ENCODE data around the gene PDZD8.

Gene PDZD8

DNA sequence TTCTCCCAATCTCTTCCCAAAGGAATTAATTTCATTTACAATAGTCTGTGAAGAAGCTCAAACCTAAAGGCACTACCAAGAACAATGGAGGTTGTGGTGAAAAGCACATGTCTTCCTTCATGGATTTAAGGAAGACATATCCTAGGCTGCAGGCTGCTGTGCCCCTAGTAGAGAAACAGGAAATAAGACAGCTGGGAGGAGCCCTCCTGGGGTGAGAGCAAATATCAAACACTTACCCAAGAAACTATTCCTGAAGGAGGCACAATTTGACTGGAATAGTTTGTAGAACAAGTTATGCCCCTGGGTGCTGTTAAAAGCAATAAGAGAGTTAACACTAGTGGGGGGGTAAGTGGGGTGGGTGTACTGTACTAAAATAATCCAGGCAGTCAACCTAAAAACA is 30.1 kb downstream of the PDZD8 start:
- Mint-ChIP-seq H3K27ac (no peak overlapping the region), H3K4me3 (no peak overlapping the region), H3K9me3 (no peaks in the 10 kb centered on the region)

GRCh38 chr10:117342641-117343040 is 32.6 kb downstream of the PDZD8 start:
- Mint-ChIP-seq H3K9me3 (no peaks in the 10 kb centered on the region), H3K27ac (peak overlapping the region; percentile 7), H3K4me3 (no peak overlapping the region), H3K4me1 (peaks cover 20% of the 10 kb centered on the region), H3K27me3 (no peaks in the 10 kb centered on the region), H3K36me3 (peaks cover 18% of the 10 kb centered on the region)
- no peak for DNase-seq (ENCODE audit: low spot score in 2 of 2)
- ATAC-seq (ENCODE audit: low read depth) = no peak

More for the DNA sequence above, 30.1 kb downstream of the PDZD8 start:
- Mint-ChIP-seq H3K27me3 (no peaks in the 10 kb centered on the region), H3K36me3 (peaks cover 8% of the 10 kb centered on the region), H3K4me1 (peaks cover 21% of the 10 kb centered on the region)
- ATAC-seq (ENCODE audit: low read depth) = no peak
- no peak for DNase-seq (ENCODE audit: low spot score in 2 of 2)

GRCh38 chr10:117341061-117341460 is 34.2 kb downstream of the PDZD8 start:
- Mint-ChIP-seq H3K27ac (no peak overlapping the region), H3K4me3 (no peak overlapping the region), H3K36me3 (peaks cover 24% of the 10 kb centered on the region), H3K27me3 (no peaks in the 10 kb centered on the region), H3K9me3 (no peaks in the 10 kb centered on the region), H3K4me1 (peaks cover 18% of the 10 kb centered on the region)
- DNase-seq (ENCODE audit: low spot score in 2 of 2) (no peak), ATAC-seq (ENCODE audit: low read depth) (no peak)

- H3K27me3 Mint-ChIP-seq = no peaks in the 10 kb centered on the region
Observed at GRCh38 chr10:117339979-117340378, 35.3 kb downstream of the PDZD8 start.

DNA sequence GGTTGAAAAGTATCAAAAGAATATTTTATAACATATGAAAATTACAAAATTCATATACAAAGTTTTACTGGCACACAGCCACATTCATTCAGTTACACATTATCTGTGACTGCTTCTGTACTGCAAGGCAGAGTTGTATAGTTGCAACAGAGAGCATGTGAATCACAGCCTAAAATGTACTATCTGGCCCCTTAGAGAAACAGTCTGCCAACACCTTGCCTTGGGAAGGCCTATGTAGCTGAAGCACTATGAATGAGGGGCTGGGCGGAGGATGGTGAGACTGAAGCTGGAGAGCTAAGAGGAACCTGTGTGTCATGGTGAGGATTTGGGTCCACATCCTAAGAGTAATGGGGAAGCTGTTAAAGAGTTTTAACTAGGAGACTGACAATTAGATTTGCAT is 35.7 kb downstream of the PDZD8 start:
- H3K9me3 Mint-ChIP-seq = peaks cover 8% of the 10 kb centered on the region
- no peak for ATAC-seq (ENCODE audit: low read depth)
- no peak for DNase-seq (ENCODE audit: low spot score in 2 of 2)

More at GRCh38 chr10:117339979-117340378, 35.3 kb downstream of the PDZD8 start:
- DNase-seq (ENCODE audit: low spot score in 2 of 2) = no peak
- no peak overlapping the region for H3K27ac Mint-ChIP-seq
- no peak for ATAC-seq (ENCODE audit: low read depth)
- peaks cover 33% of the 10 kb centered on the region for H3K36me3 Mint-ChIP-seq
- H3K4me1 Mint-ChIP-seq = peaks cover 15% of the 10 kb centered on the region
- peaks cover 4% of the 10 kb centered on the region for H3K9me3 Mint-ChIP-seq
- no peak overlapping the region for H3K4me3 Mint-ChIP-seq

DNA sequence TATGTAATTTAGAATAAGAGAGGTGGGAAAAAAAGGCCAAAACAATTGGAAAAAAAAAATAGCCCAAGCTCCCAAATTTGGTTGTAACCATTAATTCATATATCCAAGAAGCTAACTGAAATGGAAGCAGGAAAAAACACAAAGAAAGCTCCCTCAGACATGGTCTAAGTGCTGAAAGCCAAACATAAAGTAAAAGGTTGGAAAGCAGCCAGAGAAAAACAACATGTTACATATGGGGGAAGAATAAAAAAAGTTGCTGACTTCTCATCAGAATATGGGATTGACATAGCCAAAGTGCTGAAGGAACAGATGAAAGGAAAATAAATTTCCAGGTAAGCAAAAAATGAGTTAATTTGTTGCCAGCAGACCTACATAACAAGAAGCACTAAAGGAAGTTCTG is 40.3 kb downstream of the PDZD8 start:
- H3K4me3 Mint-ChIP-seq = no peak overlapping the region
- H3K4me1 Mint-ChIP-seq = peaks cover 9% of the 10 kb centered on the region
- H3K27ac Mint-ChIP-seq = no peak overlapping the region
- no peaks in the 10 kb centered on the region for H3K27me3 Mint-ChIP-seq
- H3K9me3 Mint-ChIP-seq = peaks cover 11% of the 10 kb centered on the region
- H3K36me3 Mint-ChIP-seq = peaks cover 39% of the 10 kb centered on the region
- ATAC-seq (ENCODE audit: low read depth) (no peak), DNase-seq (ENCODE audit: low spot score in 2 of 2) (no peak)

More for the DNA sequence above, 35.7 kb downstream of the PDZD8 start:
- Mint-ChIP-seq H3K4me1 (peaks cover 14% of the 10 kb centered on the region), H3K27ac (no peak overlapping the region), H3K4me3 (no peak overlapping the region), H3K36me3 (peaks cover 36% of the 10 kb centered on the region), H3K27me3 (no peaks in the 10 kb centered on the region)

DNA sequence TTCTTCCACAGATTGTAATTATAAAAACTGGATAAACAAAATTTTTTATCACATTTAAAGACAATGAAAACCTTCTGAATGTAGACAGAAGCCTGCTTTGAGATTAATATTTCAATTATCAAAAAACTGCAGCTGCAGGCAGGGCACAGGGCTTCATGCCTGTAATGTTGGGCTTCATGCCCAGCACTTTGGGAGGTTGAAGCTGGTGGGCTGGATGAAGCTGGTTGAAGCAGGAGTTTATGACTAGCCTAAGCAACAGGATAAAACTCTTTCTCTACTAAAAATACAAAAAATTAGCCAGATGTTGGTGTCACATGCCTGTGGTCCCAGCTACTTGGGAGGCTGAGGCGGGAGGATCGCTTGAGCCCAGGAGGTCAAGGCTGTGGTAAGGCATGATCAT is 41.2 kb downstream of the PDZD8 start:
- DNase-seq (ENCODE audit: low spot score in 2 of 2) = no peak
- no peaks in the 10 kb centered on the region for H3K27me3 Mint-ChIP-seq
- H3K9me3 Mint-ChIP-seq = peaks cover 13% of the 10 kb centered on the region
- H3K4me1 Mint-ChIP-seq = peaks cover 7% of the 10 kb centered on the region
- H3K27ac Mint-ChIP-seq = no peak overlapping the region
- peaks cover 36% of the 10 kb centered on the region for H3K36me3 Mint-ChIP-seq
- no peak overlapping the region for H3K4me3 Mint-ChIP-seq
- no peak for ATAC-seq (ENCODE audit: low read depth)

DNA sequence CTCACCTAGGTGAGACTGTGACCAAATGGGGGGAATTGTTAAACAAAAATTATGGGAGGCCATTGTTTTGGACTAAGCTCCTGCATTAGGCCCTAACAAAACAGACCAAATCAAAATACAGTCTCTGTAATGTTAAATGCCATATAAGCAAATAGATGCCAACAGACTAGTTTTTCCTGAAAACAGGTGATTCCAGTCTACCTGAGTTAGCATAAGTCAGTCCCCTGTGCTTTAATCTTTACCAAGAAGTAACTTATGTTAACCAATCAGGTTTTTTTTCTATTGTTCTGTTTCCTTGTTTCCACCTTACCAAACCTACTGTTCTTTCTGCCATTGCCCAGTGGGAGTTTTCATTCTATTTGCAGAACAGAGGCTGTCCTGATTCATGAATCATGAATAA is 48.0 kb downstream of the PDZD8 start:
- H3K4me3 Mint-ChIP-seq = no peak overlapping the region
- H3K4me1 Mint-ChIP-seq = peaks cover 7% of the 10 kb centered on the region
- peaks cover 28% of the 10 kb centered on the region for H3K36me3 Mint-ChIP-seq
- H3K9me3 Mint-ChIP-seq = peaks cover 1% of the 10 kb centered on the region
- no peaks in the 10 kb centered on the region for H3K27me3 Mint-ChIP-seq
- DNase-seq (ENCODE audit: low spot score in 2 of 2) = no peak
- no peak overlapping the region for H3K27ac Mint-ChIP-seq
- ATAC-seq (ENCODE audit: low read depth) = no peak

DNA sequence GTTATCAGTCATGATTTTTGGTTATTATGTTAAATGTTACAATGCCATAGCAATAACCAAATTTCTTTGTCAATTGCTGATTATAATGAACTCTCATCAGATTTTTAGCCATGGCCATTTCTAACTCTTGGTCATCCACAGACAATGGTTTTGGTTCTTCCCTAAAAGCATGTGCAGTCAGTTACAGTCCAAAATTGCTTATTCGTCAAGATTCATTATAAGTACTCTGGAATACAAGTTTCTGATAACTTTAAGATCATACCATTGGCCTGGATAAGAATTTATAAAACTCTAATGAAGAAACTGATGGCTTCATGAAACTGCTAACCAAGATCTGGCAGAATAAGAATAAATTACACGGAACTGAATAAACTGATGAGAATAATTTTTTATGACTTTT is 50.9 kb downstream of the PDZD8 start:
- Mint-ChIP-seq H3K4me3 (no peak overlapping the region), H3K27ac (no peak overlapping the region), H3K27me3 (no peaks in the 10 kb centered on the region), H3K9me3 (no peaks in the 10 kb centered on the region), H3K4me1 (peaks cover 3% of the 10 kb centered on the region), H3K36me3 (peaks cover 21% of the 10 kb centered on the region)
- ATAC-seq (ENCODE audit: low read depth) = no peak
- DNase-seq (ENCODE audit: low spot score in 2 of 2) = no peak

DNA sequence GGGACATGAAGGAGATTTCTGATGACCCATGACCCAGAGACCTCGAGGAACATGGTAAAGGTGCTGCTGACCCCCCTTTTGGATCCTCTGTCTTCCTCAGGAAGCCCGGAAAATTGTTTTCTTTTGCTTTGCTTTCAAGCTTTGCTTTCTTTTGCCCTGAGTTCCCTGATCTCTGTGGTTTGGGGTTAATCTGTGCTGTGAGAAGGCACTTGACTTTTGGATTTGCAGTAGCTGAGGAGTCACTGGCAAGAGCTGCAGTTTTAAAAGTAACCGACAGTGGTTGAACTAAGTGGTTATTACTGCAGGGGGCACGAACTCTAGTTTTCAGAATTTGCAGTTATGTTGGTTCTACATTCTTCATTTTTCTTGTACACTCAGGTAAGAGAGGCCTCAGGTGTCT is 53.0 kb downstream of the PDZD8 start:
- Mint-ChIP-seq H3K36me3 (peaks cover 20% of the 10 kb centered on the region), H3K4me1 (peaks cover 2% of the 10 kb centered on the region), H3K4me3 (no peak overlapping the region), H3K27me3 (no peaks in the 10 kb centered on the region), H3K9me3 (no peaks in the 10 kb centered on the region), H3K27ac (peak overlapping the region; percentile 74)
- ATAC-seq (ENCODE audit: low read depth) (no peak), DNase-seq (ENCODE audit: low spot score in 2 of 2) (no peak)

- Mint-ChIP-seq H3K27me3 (no peaks in the 10 kb centered on the region), H3K4me3 (no peak overlapping the region), H3K9me3 (no peaks in the 10 kb centered on the region), H3K36me3 (peaks cover 8% of the 10 kb centered on the region), H3K27ac (no peak overlapping the region), H3K4me1 (peaks cover 2% of the 10 kb centered on the region)
- DNase-seq (ENCODE audit: low spot score in 2 of 2) (no peak), ATAC-seq (ENCODE audit: low read depth) (no peak)
Observed at GRCh38 chr10:117320050-117320665, 55.1 kb downstream of the PDZD8 start.

GRCh38 chr10:117318909-117319308 is 56.3 kb downstream of the PDZD8 start:
- Mint-ChIP-seq H3K4me3 (no peak overlapping the region), H3K4me1 (peaks cover 2% of the 10 kb centered on the region), H3K9me3 (no peaks in the 10 kb centered on the region), H3K27me3 (no peaks in the 10 kb centered on the region), H3K36me3 (peaks cover 16% of the 10 kb centered on the region), H3K27ac (no peak overlapping the region)
- DNase-seq (ENCODE audit: low spot score in 2 of 2) (no peak), ATAC-seq (ENCODE audit: low read depth) (no peak)

GRCh38 chr10:117316701-117317100 is 58.5 kb downstream of the PDZD8 start:
- H3K4me1 Mint-ChIP-seq = peaks cover 6% of the 10 kb centered on the region
- peaks cover 24% of the 10 kb centered on the region for H3K36me3 Mint-ChIP-seq
- H3K27ac Mint-ChIP-seq = no peak overlapping the region
- no peak for DNase-seq (ENCODE audit: low spot score in 2 of 2)
- no peak overlapping the region for H3K4me3 Mint-ChIP-seq
- ATAC-seq (ENCODE audit: low read depth) = no peak
- no peaks in the 10 kb centered on the region for H3K9me3 Mint-ChIP-seq
- H3K27me3 Mint-ChIP-seq = no peaks in the 10 kb centered on the region

DNA sequence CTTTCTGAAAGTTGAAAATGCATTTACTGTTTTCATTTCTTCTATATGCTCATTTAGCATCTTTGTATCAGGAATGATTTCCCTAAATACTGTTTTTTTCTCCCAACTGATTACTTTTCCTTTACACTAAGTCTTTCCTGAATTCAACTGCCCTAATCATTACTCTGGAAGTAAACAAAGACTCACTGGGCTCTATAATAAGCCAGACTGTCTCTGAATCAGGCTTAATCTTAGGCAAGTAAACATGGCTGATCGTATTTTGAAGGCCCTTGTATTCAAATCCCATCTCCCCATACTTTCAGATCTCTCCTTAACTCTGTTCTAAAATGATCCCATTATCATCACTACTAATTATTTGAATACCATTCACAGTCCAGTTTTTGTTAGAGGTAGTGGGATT is 61.6 kb downstream of the PDZD8 start:
- no peaks in the 10 kb centered on the region for H3K27me3 Mint-ChIP-seq
- H3K4me1 Mint-ChIP-seq = peaks cover 11% of the 10 kb centered on the region
- peaks cover 35% of the 10 kb centered on the region for H3K36me3 Mint-ChIP-seq
- ATAC-seq (ENCODE audit: low read depth) (no peak), DNase-seq (ENCODE audit: low spot score in 2 of 2) (no peak)
- H3K4me3 Mint-ChIP-seq = no peak overlapping the region
- H3K9me3 Mint-ChIP-seq = no peaks in the 10 kb centered on the region
- no peak overlapping the region for H3K27ac Mint-ChIP-seq

- ATAC-seq (ENCODE audit: low read depth) (no peak), DNase-seq (ENCODE audit: low spot score in 2 of 2) (no peak)
- Mint-ChIP-seq H3K9me3 (no peaks in the 10 kb centered on the region), H3K4me1 (peaks cover 11% of the 10 kb centered on the region), H3K36me3 (peaks cover 33% of the 10 kb centered on the region), H3K27ac (no peak overlapping the region), H3K27me3 (no peaks in the 10 kb centered on the region), H3K4me3 (no peak overlapping the region)
Observed at GRCh38 chr10:117312430-117312829, 62.8 kb downstream of the PDZD8 start.
